HepG2 (cell line): ENCODE data around the gene SECTM1. TPM values are rescaled to one million over a fixed set of nuclear protein-coding genes. Genes with fewer than 3 reads are reported as not detected.
A peak's percentile ranks its signal among the peaks of the same experiment; 100 is the strongest.

Experiments
- FOXC1 ChIP-seq: sonication (generic); formaldehyde crosslinking; IDR thresholded peaks from 2 replicates; pipeline ENCODE4 v1.8.0; 2022; ENCODE audit warnings: mild to moderate bottlenecking, missing genetic modification reagents, borderline replicate concordance
- HNRNPUL1 ChIP-seq: fragments of 200-400 bp; formaldehyde crosslinking; IDR thresholded peaks from 2 replicates; pipeline ENCODE4 v1.6.1; 2017; ENCODE audit warnings: low read depth, mild to moderate bottlenecking, low read length, moderate library complexity
- KMT2A ChIP-seq: sonication (generic); formaldehyde crosslinking; IDR thresholded peaks from 2 replicates; pipeline ENCODE4 v1.4.0; 2020; ENCODE audit warnings: missing genetic modification reagents
- LCORL ChIP-seq, 2 experiments: fragments of 450-650 bp in 1 of 2; sonication (generic) in 1 of 2; formaldehyde crosslinking in 1 of 2; IDR thresholded peaks; 2 replicates each; pipeline versions ENCODE4 v1.5.0 to v1.6.1; 2017 to 2020; ENCODE audit warnings: antibody characterized with exemption in 1 of 2, missing genetic modification reagents in 1 of 2
- MAFK ChIP-seq, 2 experiments: IDR thresholded peaks in 1 of 2; conservative IDR thresholded peaks in 1 of 2; 2 replicates each; pipeline ENCODE4 v1.6.1; 2011; ENCODE audit warnings: improper control_type of control experiment in 2 of 2, low read length in 2 of 2
- MEIS1 ChIP-seq: sonication (generic); formaldehyde crosslinking; IDR thresholded peaks from 2 replicates; pipeline ENCODE4 v1.9.0; 2021; ENCODE audit warnings: mild to moderate bottlenecking, missing genetic modification reagents, moderate library complexity, borderline replicate concordance
- MIXL1 ChIP-seq: IDR thresholded peaks from 2 replicates; pipeline ENCODE4 v1.6.1; 2016
- NONO ChIP-seq, 2 experiments: fragments of 450-650 bp in 1 of 2; sonication (generic) in 1 of 2; formaldehyde crosslinking in 1 of 2; IDR thresholded peaks in 1 of 2; conservative IDR thresholded peaks in 1 of 2; 2 replicates each; pipeline versions ENCODE4 v1.6.1 to v1.8.0; 2017 to 2022; ENCODE audit warnings: mild to moderate bottlenecking in 1 of 2, missing genetic modification reagents in 1 of 2, moderate library complexity in 1 of 2
- NR2F6 ChIP-seq, 2 experiments: IDR thresholded peaks; 2 replicates each; pipeline ENCODE4 v1.6.1; 2016; ENCODE audit warnings: antibody characterized with exemption in 1 of 2, mild to moderate bottlenecking in 1 of 2
- PAWR ChIP-seq: sonication (generic); formaldehyde crosslinking; IDR thresholded peaks from 2 replicates; pipeline ENCODE4 v1.4.0; 2020; ENCODE audit warnings: missing genetic modification reagents, mild to moderate bottlenecking, borderline replicate concordance
- SKI ChIP-seq: fragments of 450-650 bp; IDR thresholded peaks from one replicate; pipeline ENCODE4 v1.6.1; 2018; ENCODE audit warnings: mild to moderate bottlenecking; ENCODE audit not compliant: partially characterized antibody
- ZGPAT ChIP-seq: IDR thresholded peaks from 2 replicates; pipeline ENCODE4 v1.6.1; 2016; ENCODE audit warnings: mild to moderate bottlenecking
- ZMYM3 ChIP-seq: sonication (generic); formaldehyde crosslinking; IDR thresholded peaks from 2 replicates; pipeline ENCODE4 v1.5.1; 2020; ENCODE audit warnings: mild to moderate bottlenecking, missing genetic modification reagents
- ZNF383 ChIP-seq: sonication (generic); formaldehyde crosslinking; IDR thresholded peaks from 2 replicates; pipeline ENCODE4 v1.4.0; 2020; ENCODE audit warnings: missing genetic modification reagents, mild to moderate bottlenecking, borderline replicate concordance
- ZNF432 ChIP-seq: sonication (generic); formaldehyde crosslinking; IDR thresholded peaks from 2 replicates; pipeline ENCODE4 v1.5.0; 2020; ENCODE audit warnings: missing genetic modification reagents, mild to moderate bottlenecking, borderline replicate concordance
- ZNF574 ChIP-seq: sonication (generic); formaldehyde crosslinking; IDR thresholded peaks from 2 replicates; pipeline ENCODE4 v1.4.0; 2020; ENCODE audit warnings: missing genetic modification reagents
- ZSCAN25 ChIP-seq: sonication (generic); formaldehyde crosslinking; IDR thresholded peaks from 2 replicates; pipeline ENCODE4 v1.8.0; 2022; ENCODE audit warnings: mild to moderate bottlenecking, missing genetic modification reagents
- polyA plus RNA-seq, 8 experiments: library from polyadenylated mRNA; depleted of rRNA in 3 of 8; stranded (reverse) in 7 of 8; unstranded in 1 of 8; fragments of >200 nt; fragmentation: Illumina TruSeq in 4 of 8; extraction: Trizol in 4 of 8; gene quantifications; 2 replicates each; pipeline versions ENCODE4 v1.2.1 to v1.2.3, GENCODE V29; 2011 to 2016; ENCODE audit warnings: low read depth in 4 of 8, missing spikeins in 1 of 8, mixed read lengths in 1 of 8; ENCODE audit not compliant: insufficient read depth in 1 of 8
- total RNA-seq, 5 experiments: library from RNA; depleted of rRNA; stranded (reverse); fragments of >200 nt; fragmentation: Illumina TruSeq; extraction: Trizol; gene quantifications; 2 replicates each; pipeline ENCODE4 v1.2.3, GENCODE V29; 2016; ENCODE audit warnings: low read depth in 1 of 5

SECTM1 gene
- total and polyA plus RNA-seq, 2 of the 13 experiments (the other 11 are each of a cell fraction or from before 2014, with no cell fraction given), result 3.5 to 5.3 TPM

GRCh38 chr17:82320956-82321927 lies 12.3 kb downstream of the SECTM1 start (continued):
- no peak for TF ChIP-seq MIXL1 (CRISPR knock-in tag)
- no peak for TF ChIP-seq FOXC1 (CRISPR knock-in tag)
- no peak for TF ChIP-seq PAWR (CRISPR knock-in tag)
- TF ChIP-seq NONO (IDR thresholded peaks at IDR 0.05), result no peak
- no peak for TF ChIP-seq NONO (CRISPR knock-in tag; conservative IDR thresholded peaks at IDR 0.05)
- no peak for TF ChIP-seq ZNF432 (CRISPR knock-in tag)
- no peak for TF ChIP-seq MAFK (conservative IDR thresholded peaks at IDR 0.05 in 1 of 2, IDR thresholded peaks at IDR 0.05 in 1 of 2; ENCODE audit: low read length in 2 of 2)
- no peak for TF ChIP-seq MEIS1
- no peak for TF ChIP-seq ZNF383 (CRISPR knock-in tag)
- no peak for TF ChIP-seq LCORL (IDR thresholded peaks at IDR 0.05)
- TF ChIP-seq LCORL (CRISPR knock-in tag; IDR thresholded peaks at IDR 0.05), result peak; percentile 64; the same call in 1 of the 2 replicates
- TF ChIP-seq ZNF574 (CRISPR knock-in tag), result peak; percentile 48
- no peak for TF ChIP-seq SKI
- no peak for TF ChIP-seq ZGPAT (CRISPR knock-in tag)
- TF ChIP-seq KMT2A (CRISPR knock-in tag), result no peak
- TF ChIP-seq HNRNPUL1, result no peak
- TF ChIP-seq NR2F6 (IDR thresholded peaks at IDR 0.05), result no peak
- no peak for TF ChIP-seq NR2F6 (CRISPR knock-in tag; IDR thresholded peaks at IDR 0.05)
- 0 out of 2 replicates have a peak, but pooled peaks have one; percentile 6 for TF ChIP-seq ZMYM3 (CRISPR knock-in tag)
- no peak; the same call in 1 of the 2 replicates for TF ChIP-seq ZSCAN25
